Right lung (tissue), 10 donors: ENCODE results near the gene DIS3L. TPM values are rescaled to one million over a fixed set of nuclear protein-coding genes. Genes with fewer than 3 reads are reported as not detected.
A peak's percentile ranks its signal among the peaks of the same experiment; 100 is the strongest.
"Not testable (repeated sequence)": the region's sequence is repeated elsewhere in the genome, so short reads cannot be mapped to it uniquely, and the experiment has no call there.

ENCODE experiments used
- DNase-seq, 2 donors: peaks; one replicate each; pipeline ENCODE4 v3.0.0-alpha.2; 2013
- long read RNA-seq, 8 donors: transcript quantifications; one replicate each; lab custom pipeline, GENCODE V29; 2026
- polyA plus RNA-seq, 5 donors: library from polyadenylated mRNA; unstranded; fragments of 120-200 nt; gene quantifications; one replicate each; pipeline versions ENCODE4 v1.2.1 to v1.2.3, GENCODE V29; 2013; ENCODE audit warnings: inconsistent platforms in 1 of 5, low replicate concordance in 1 of 5; ENCODE audit not compliant: insufficient read length in 5 of 5, insufficient read depth in 1 of 5

Gene DIS3L
- 10 to 100 TPM; 40.8 to 51.3 (median 47.8) TPM for polyA plus RNA-seq
- long read RNA-seq, donor 1, partial matches to known transcripts: 7 of 10 reads
- long read RNA-seq, donor 1, other reads (novel, unspliced or antisense): 0 of 10 reads
- long read RNA-seq, donor 2, partial matches to known transcripts: 0 of 1 reads
- long read RNA-seq, donor 2, other reads (novel, unspliced or antisense): 0 of 1 reads
- long read RNA-seq, donor 3, partial matches to known transcripts: 10 of 11 reads
- long read RNA-seq, donor 3, other reads (novel, unspliced or antisense): 0 of 11 reads
- long read RNA-seq, donor 4, partial matches to known transcripts: 0 of 2 reads
- long read RNA-seq, donor 4, other reads (novel, unspliced or antisense): 0 of 2 reads
- long read RNA-seq, donor 5, partial matches to known transcripts: 16 of 19 reads
- long read RNA-seq, donor 5, other reads (novel, unspliced or antisense): 0 of 19 reads
- long read RNA-seq, donor 6, partial matches to known transcripts: 24 of 28 reads
- long read RNA-seq, donor 6, other reads (novel, unspliced or antisense): 0 of 28 reads
- long read RNA-seq, donor 7, partial matches to known transcripts: 8 of 13 reads
- long read RNA-seq, donor 7, other reads (novel, unspliced or antisense): 5 of 13 reads
- long read RNA-seq, donor 8: 0 reads

- DNase-seq: peak in 1 of 2 donors; percentile 54
Measured at GRCh38 chr15:66293419-66294156, at the start of gene DIS3L. Gene DIS3L (plus strand): TSS chr15:66293568. CDS start chr15:66293597, 29 bp downstream.

GRCh38 chr15:66245832-66246231, 47.5 kb upstream of the DIS3L start:
- not testable (repeated sequence) for DNase-seq

- DNase-seq: no peak
Measured at GRCh38 chr15:66246937-66247336, 46.4 kb upstream of the DIS3L start.

- no peak for DNase-seq
Measured at GRCh38 chr15:66249605-66250174, 43.7 kb upstream of the DIS3L start.

GRCh38 chr15:66251065-66251789, 42.1 kb upstream of the DIS3L start:
- DNase-seq: no peak

GRCh38 chr15:66251790-66252684, 41.3 kb upstream of the DIS3L start:
- no peak for DNase-seq

GRCh38 chr15:66252685-66253417, 40.5 kb upstream of the DIS3L start:
- DNase-seq: no peak

GRCh38 chr15:66253418-66254088, 39.8 kb upstream of the DIS3L start, which contains the start of gene MEGF11:
Gene MEGF11 (minus strand): TSS chr15:66253750. CDS start chr15:66128403, 125,347 bp downstream.
- DNase-seq: no peak

GRCh38 chr15:66254089-66254950, 39.0 kb upstream of the DIS3L start:
- no peak for DNase-seq

- no peak for DNase-seq
Measured at GRCh38 chr15:66254951-66255676, 38.3 kb upstream of the DIS3L start.

GRCh38 chr15:66256692-66257091, 36.7 kb upstream of the DIS3L start:
- no peak for DNase-seq

GRCh38 chr15:66261056-66261455, 32.3 kb upstream of the DIS3L start:
- no peak for DNase-seq

- not testable (repeated sequence) for DNase-seq
Measured at GRCh38 chr15:66262837-66263236, 30.5 kb upstream of the DIS3L start.

- no peak for DNase-seq
Measured at GRCh38 chr15:66264859-66265513, 28.4 kb upstream of the DIS3L start.

GRCh38 chr15:66269326-66270090, 23.9 kb upstream of the DIS3L start:
- no peak for DNase-seq

- no peak for DNase-seq
Measured at GRCh38 chr15:66270932-66271331, 22.4 kb upstream of the DIS3L start.
